HPDE6-E6E7 (cell line): ENCODE data around the gene SLC35G6.
"Not testable (repeated sequence)": the region's sequence is repeated elsewhere in the genome, so short reads cannot be mapped to it uniquely, and the experiment has no call there.

Source experiments
- DNase-seq: peaks from one replicate; pipeline ENCODE4 v3.0.0; 2011; ENCODE audit warnings: missing footprints; ENCODE audit errors: extremely low spot score

Gene SLC35G6

DNA sequence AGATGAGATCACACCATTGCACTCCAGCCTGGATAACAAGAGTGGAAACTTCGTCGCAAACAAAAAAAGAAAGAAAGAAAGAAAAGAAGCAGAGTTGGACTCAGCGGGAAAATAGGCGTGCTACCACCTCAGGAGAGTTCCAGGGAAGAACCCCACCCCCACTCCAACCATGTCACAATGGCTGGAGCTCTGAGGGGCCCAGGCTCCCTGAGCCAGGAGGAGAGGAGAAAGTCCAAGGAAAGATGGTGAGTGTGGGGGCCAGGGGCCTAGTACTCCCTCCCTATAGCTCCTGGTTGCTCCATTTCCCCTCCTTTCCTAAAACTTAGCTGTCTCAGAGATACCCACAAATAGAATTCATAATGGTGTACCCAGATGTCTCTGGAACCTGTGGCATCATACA is at the start of gene SLC35G6:
Gene SLC35G6, plus strand, starts transcription at position 172 of the 400 bp plus-strand sequence. Its CDS starts 71 bp downstream, at position 243.
- not testable (repeated sequence) for DNase-seq

DNA sequence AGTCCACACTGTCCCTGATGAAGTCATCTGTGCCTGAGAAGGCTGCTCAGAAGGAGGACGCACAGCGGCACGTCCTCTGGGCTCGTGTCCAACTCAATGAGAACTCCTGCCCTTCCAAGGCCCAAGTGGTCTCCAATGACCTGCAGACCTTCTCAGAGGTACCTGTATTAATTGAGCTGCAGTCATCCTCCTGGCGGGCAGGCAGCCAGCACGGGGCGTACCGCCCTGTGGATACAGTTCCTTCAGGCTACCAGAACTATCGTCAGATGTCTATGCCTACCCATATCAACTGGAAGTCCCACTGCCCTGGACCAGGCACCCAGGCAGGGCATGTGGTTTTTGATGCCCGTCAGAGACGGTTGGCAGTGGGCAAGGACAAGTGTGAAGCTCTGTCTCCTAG is 49.0 kb upstream of the SLC35G6 start:
- DNase-seq, result no peak

DNA sequence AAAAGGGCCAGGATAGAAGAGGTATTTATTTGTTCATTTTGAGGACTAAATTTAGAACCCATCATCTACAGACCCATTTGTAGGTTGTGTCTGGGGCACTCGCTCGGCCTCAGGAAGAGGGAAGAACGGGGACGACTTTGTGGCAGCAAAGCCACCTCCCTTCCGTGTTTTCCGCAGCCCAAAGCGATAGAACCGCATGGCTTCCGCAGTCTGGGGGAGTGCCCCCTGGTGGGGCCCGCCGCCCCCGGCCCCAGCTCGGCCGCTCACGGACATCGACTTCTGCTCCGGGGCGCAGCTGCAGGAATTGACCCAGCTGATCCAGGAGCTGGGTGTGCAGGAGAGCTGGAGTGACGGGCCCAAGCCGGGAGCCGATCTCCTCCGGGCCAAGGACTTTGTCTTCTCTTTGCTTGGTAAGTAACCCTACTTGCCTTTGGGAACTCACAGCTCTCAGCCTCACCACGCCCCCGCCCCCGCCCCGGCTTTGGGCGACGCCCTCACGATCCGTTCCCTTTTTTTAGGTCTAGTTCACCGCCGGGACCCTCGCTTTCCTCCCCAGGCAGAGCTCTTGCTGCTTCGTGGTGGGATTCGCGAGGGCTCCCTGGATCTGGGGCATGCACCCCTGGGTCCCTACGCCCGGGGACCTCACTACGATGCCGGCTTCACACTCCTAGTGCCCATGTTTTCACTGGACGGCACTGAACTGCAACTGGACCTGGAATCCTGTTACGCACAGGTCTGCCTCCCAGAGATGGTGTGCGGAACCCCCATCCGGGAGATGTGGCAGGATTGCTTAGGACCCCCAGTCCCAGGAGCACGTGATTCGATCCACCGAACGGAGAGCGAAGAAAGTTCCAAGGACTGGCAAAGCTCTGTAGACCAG is 45.3 kb upstream of the SLC35G6 start:
- no peak for DNase-seq

DNA sequence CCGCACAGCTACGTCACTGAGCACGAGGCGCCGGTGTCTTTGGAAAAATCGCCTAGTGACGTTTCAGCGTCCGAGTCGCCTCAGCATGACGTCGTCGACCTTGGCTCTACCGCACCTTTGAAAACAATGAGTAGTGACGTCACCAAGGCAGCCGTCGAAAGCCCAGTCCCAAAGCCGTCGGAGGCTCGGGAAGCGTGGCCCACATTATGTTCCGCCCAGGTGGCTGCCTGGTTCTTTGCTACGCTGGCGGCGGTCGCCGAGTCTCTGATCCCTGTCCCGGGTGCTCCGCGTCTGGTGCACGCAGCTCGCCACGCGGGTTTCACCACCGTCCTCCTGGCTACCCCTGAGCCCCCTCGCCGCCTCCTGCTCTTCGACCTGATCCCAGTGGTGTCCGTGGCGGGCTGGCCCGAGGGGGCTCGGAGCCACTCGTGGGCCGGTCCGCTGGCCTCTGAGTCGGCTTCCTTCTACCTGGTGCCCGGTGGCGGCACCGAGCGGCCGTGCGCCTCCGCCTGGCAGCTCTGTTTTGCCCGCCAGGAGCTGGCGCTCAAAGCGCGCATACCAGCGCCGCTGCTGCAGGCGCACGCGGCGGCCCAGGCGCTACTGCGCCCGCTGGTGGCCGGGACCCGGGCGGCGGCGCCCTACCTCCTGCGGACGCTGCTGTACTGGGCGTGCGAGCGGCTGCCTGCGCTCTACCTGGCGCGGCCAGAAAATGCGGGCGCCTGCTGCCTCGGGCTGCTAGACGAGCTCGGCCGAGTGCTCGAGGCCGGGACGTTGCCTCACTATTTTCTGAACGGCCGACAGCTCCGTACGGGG is 44.5 kb upstream of the SLC35G6 start:
- no peak for DNase-seq

DNA sequence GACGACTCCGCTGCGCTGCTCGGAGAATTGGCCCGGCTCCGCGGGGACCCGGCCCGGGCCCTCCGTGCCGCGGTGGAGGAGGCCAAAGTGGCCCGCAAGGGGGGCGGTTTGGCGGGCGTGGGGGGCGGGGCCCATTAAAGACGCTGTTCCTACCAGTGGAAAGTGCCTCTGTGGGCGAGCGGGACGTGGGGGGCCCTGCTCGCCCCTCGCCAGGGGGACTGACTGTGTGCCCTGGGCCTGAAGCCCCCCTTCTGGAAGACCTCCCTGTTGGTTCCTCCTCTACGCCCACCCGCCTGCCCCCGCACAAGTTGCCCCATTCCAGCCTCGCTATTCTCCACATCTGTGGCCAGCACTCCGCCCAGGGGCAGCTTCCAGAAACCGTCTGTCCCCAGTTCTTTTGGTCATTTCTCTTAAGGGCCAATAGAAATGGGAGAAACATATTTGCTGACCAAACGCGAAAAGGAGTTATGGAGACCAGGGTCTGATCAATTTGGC is 43.8 kb upstream of the SLC35G6 start:
- DNase-seq, result no peak

DNA sequence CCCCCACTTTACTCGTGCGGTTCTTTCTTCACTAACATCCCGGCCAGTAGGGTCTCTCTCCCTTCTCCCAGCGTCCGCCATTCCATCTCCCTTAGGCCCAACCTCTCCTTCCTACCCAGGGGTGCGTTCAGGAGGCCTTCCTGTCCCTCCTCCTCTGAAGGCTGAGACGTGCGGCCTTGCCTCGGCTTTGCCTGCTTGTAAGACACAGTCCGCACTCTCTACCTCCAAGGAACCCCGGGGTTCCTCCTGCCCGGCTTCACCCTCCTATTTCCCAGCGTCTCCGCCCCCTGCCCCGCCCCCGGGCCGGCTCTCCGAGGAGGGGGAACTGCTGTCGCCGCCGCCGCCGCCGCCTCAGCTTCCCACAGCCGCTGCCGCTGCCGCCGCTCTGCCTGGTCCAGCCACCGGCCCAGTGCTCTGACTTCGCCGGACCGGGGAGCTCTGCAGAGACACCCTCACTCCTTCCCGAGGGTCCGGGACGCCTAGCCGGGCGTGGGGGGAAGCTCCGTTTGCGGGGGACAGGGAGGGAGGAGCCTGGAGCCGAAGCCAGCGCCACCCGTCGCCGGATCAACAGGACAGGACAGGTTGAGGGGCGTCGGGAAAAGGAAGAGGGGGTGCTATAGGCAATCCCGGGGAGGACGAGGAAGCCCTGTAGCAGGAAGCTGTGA is 43.2 kb upstream of the SLC35G6 start:
- no peak for DNase-seq

DNA sequence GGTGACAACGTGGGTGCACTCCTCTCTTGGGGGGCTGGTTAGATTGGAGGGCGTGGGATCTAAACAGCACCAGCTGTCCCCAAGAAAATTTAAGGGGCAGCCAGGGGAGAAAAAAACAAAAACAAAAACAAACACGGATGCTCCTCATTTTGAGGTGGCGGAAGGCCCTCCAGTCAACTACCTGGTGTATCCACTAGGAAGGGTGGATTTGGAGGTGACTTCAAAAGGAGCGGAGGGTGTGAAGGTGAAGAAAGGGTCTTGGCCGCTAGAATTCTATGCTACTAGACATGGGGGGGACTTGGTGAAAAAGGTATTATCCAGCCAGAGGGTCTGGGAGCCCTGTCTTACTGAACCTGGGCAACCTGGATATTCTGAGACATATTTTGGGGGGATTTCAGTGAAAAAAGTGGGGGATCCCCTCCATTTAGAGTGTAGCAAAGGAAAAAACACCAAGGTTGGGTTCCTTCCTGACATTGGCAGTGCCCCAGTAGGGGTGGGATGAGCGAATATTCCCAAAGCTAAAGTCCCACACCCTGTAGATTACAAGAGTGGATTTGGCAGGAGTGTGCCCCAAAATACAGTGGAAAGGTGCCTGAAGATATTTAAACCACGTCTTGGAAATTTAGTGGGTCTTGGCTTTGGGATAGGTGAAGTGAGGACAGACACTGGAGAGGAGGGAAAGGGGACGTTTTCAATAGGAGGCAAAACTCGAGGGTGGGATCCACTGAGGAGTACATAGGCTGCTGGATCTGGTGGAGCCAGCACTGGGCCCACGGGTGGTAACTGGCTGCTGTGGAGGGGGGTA is 42.4 kb upstream of the SLC35G6 start:
- DNase-seq, result no peak

DNA sequence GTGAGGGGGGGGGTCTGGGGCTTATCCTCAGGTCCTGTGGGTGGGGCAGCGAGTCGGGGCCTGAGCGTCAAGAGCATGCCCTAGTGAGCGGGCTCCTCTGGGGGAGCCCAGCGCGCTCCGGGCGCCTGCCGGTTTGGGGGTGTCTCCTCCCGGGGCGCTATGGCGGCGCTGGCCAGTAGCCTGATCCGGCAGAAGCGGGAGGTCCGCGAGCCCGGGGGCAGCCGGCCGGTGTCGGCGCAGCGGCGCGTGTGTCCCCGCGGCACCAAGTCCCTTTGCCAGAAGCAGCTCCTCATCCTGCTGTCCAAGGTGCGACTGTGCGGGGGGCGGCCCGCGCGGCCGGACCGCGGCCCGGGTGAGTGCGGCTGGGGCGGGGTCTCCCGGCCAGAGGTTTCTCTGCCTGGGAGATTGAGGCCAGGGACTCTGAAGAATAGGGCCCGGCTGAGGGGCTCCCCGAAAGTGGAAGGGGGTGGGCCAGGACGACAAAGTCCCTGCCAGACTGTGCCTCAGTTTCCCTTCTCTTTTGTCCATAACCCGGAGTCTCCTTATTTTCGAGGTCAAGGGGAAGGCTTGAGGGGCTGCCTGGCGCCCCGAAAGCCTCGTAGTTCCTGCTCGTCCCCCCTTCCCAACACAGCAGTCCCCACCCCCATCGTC is 41.7 kb upstream of the SLC35G6 start, which contains the start of gene FGF11:
Gene FGF11, plus strand, starts transcription at position 51 of the 651 bp plus-strand sequence. Its CDS starts 109 bp downstream, at position 160.
- DNase-seq, result no peak

DNA sequence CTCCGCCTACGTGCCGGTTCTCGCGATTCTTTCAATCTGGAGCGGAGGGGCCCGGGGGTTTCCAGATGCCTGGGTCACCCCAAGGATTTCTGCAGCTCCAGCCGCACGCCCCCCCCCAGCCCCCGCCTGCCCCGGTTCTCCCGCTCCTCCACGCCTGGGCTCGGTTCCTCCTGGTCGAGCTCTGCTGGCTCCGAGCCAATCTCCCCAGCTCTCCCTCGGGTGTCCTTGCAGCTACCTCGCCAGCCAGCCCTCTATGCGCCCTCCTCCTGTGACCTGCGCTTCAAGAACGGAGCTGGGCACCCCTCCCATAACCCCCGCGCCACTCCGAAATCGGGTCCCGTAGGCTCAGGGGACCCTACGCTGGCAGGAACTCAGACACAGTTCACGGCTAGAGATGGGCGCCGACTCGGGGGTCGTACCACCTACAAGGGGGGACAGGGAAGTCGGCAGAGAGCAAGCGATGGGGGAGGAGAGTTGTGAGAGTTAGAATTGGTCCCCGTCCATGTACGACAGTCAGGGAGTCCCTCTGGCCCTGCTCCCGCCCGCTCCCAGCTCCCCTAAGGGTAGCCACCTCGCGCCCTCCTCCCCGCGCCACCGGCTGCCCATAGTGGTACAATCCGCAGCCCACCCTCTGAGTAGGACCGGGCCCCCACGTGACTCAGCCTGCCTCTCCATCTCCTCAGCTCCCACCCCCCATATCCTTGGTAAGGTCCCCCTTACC is 41.0 kb upstream of the SLC35G6 start:
- no peak for DNase-seq

DNA sequence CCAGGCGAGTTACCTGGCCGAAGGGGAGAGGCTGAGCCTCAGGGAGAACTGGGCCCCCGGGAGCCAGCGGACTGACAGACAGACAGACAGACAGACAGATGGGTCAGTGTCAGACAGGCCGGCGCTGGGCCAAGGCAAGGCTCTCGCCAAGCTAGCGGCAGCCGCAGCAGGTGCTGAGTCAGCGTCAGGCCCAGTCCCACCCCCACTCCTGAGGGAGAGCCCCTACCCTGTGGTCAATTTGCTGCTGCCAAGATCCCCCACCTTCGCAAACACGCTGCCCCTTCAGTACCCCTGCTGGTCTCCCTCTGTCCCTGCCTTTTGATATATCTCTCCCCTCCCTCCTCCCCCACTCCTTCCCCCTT is 40.4 kb upstream of the SLC35G6 start:
- DNase-seq, result no peak

DNA sequence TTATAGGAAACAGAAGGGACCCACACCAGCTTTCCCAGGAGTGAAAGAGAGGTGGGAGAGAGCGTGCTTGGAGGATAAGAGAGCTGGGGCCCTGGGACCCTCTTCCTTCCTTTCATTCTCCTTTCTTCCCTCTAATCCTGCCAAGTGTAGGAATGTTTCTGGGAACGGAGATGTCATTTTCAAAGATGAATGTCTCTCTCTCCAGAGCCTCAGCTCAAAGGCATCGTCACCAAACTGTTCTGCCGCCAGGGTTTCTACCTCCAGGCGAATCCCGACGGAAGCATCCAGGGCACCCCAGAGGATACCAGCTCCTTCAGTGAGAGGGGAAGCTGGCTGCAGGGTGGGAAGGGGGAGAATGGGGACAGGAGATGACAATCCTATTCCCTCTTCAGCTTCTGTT is 40.0 kb upstream of the SLC35G6 start:
- no peak for DNase-seq

DNA sequence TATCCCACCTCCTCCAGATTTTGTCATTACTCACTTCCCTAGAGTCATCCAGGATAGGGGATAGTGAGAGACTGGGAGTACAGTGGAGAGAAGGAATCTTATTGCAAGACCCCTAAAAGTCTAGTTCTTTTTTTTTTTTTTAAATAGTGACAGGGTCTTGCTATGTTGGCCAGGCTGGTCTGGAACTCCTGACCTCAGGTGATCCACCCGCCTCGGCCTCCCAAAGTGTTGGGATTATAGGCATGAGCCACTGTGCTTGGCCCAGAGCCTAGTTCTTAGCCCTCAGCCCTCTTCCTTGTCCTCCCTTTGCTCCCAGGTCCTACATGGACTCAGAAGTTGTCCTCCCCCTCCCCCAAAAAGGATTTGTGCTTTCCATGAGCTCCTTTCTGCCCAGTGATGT is 39.1 kb upstream of the SLC35G6 start:
- no peak for DNase-seq

DNA sequence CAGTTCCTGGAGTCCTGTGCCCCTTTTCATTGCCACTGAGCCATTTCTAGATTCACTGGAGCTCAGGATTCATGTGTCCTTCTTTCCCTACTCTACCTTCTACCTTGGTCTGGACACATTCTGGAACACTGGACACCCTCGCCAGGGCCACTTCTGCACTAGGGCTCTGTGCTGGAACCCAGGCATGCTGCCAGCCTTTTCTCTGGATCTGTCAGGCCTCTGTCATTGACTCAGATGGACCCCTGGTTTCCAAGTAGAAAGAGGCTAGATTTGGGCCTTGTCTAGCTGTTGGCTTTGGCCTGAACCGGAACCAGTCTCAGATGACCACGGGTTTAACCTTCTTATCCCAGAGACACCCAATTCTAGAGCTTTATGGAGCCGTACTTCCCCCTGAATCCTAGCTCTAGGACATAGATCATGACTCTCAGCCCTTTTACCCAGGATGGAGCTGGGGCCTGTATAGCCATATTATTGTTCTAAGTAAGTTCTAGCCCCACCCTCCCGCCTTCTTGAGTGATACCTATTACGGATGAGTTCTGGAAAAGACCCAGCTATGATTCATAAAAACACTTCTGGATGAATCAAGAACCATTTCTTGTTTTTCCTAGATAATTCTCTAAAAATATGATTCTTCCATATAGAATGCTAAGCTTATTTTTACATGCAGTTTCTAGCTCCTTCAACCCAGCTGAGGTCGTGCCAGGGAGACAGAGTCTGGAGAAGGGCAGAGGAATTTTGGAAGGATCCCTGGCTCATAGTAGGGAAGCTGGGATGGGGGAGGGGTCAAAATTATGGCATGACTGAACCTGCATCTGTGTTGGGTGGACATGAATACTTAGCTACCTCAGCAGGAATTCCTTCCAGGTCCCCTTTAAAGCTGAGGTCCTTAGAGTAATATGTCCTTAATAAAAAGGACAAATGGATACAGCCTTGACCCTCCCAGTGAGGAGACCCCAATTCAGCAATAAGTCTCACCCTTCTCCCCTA is 37.5 kb upstream of the SLC35G6 start:
- DNase-seq, result no peak

DNA sequence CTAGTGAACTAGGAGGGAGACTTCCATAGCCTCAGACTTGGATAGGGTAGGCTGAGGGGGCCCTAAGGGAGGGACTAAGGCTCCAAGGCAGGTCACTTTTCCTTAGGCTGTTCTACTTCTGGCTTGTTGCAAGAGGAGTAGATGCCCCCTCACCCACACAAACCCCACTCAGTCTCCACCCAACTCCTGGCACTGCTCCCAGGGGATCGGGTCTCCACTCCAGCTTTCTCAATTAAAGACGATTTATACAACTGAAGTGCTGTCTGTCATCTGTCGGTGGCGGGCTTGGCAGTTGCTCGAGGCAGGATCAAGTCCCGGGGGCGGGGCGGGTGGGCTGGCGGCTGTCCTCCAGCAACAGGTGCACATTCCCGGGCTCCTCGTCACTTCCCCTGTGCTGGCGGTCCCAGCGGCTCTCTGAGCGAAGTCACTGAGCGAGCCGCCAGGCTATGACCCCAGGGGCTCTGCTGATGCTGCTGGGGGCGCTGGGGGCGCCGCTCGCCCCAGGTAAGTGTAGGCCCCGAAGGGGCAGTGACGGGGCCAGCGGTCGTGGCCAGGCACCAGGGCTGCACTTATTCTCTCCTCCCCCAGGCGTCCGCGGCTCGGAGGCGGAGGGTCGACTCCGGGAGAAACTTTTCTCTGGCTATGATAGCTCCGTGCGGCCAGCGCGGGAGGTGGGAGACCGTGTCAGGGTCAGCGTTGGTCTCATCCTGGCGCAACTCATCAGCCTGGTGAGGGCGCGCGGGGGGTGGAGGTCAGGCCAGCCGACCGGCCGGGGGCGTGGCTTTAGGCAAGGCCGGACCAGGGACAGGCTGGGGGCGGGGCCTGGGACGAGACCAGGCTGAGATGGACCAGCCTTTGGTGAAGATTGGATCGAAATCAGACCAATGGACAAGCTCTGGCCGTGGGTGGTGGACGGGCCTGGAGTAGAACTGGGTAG is 36.3 kb upstream of the SLC35G6 start, which contains the start of gene CHRNB1:
Gene CHRNB1, plus strand, starts transcription at position 380 of the 937 bp plus-strand sequence. Its CDS starts 67 bp downstream, at position 447.
- no peak for DNase-seq

DNA sequence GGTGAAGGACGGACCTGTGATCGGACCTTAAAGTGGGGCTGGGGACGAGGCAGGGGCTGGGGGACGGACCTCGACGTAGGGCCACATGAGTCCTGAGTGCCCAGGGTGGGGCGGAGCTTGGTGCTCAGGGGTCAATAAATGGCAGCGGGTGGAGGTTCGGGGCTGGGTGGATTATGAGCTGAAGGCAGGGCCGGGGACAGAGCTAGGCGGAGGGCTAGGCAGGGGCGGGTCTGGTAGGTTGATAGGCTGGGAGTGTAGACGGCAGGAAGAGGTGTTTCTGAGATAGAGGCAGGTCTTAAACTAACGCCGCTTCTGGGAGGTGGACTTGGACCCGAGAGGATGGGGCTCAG is 35.7 kb upstream of the SLC35G6 start:
- DNase-seq, result no peak

DNA sequence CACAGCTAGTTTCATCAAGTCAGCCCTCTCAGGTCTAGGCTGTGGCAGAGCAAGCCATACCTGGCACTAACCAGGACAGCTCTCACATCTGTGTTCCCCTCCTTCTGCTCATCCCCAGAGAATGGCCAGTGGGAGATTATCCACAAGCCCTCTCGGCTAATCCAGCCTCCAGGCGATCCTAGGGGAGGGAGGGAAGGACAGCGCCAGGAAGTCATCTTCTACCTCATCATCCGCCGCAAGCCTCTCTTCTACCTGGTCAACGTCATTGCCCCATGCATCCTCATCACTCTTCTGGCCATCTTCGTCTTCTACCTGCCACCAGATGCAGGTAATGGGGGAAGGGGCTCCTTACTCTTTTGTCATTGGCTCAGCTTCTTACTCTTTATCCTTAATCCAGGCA is 32.8 kb upstream of the SLC35G6 start:
- no peak for DNase-seq

DNA sequence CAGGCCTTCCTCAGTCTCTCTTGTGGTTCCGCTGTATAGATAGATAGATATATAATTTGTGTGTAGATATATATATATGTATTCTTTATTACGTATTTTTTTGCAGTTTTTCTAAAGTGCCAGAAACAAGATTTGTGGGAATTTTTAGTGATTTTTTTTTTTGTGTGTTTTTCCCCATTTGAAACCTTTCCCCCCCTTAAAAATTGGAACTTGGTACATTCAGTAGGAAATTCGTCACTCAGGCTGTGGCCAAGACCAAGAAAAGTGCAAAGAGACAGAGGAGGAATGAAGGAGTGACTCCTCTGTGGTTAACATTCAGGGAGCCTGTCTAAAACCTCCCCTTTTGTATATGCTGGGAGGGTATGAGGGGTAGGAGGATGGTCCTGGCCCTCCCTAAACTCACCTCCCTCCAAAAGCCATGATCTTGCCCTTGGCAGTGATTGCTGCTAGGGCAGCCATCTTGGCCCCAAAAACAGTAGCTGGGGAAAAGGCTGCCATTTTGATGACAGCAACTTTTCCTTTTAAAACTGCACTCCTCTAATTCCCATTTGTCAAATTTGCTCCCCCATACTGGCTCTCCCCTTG is 21.2 kb upstream of the SLC35G6 start:
- DNase-seq, result no peak
